ENCODE measurements around the gene ROM1. TPM values are rescaled to one million over a fixed set of nuclear protein-coding genes. Genes with fewer than 3 reads are reported as not detected.

ROM1 gene
- total RNA-seq, 1 experiment from 2014 or later = 2.7 TPM

GRCh38 chr11:62578541-62578940 lies 34.5 kb upstream of the ROM1 start:
- Histone ChIP-seq H4K20me1 (ENCODE audit: insufficient read depth) (no peaks in the 10 kb centered on the region), H3K4me2 (ENCODE audit: low read length) (no peak overlapping the region), H3K9me2 (ENCODE audit: insufficient read depth) (no peaks in the 10 kb centered on the region), H3K27me3 (ENCODE audit: insufficient read depth, low read length) (no peaks in the 10 kb centered on the region), H3K9ac (ENCODE audit: low read length) (no peak overlapping the region), H3K4me3 (replicated peaks in 1 of 2; ENCODE audit: low read depth in 1 of 2, low read length in 2 of 2) (no peak overlapping the region), H3K27ac (ENCODE audit: low read depth, low read length) (no peak overlapping the region), H3K4me1 (ENCODE audit: control insufficient read depth in 1 of 2, insufficient read depth in 2 of 2, low read length in 2 of 2) (peaks cover 4 to 9% of the 10 kb centered on the region in 2 experiments), H3K9me3 (ENCODE audit: control insufficient read depth in 1 of 2, insufficient read depth in 1 of 2, low read depth in 1 of 2, low read length in 2 of 2) (no peaks in the 10 kb centered on the region), H2AFZ (ENCODE audit: low read depth, low read length, poor library complexity, severe bottlenecking) (no peak overlapping the region), H3K79me2 (ENCODE audit: insufficient read depth, low read length) (peaks cover 8% of the 10 kb centered on the region), H3K36me3 (ENCODE audit: control insufficient read depth in 1 of 2, insufficient read depth in 2 of 2, low read length in 2 of 2) (peaks cover 23 to 33% of the 10 kb centered on the region in 2 experiments)
- ChIA-PET CTCF (no interaction called here), RAD21 (ENCODE audit: low non-redundant PET in 1 of 2, low total read pairs in 2 of 2, uncharacterized antibody in 2 of 2, unreplicated experiment in 2 of 2) (no interaction called here), POLR2A (interaction anchor here (0.9 kb wide), 1 partner anchor 13 kb away, joined by 3 read pairs; the partner anchor contains the start of gene TUT1)
- TF ChIP-seq ATF3 (IDR thresholded peaks at IDR 0.05) (no peak), EGR1 (IDR thresholded peaks at IDR 0.05; ENCODE audit: low read depth) (no peak), YY1 (IDR thresholded peaks at IDR 0.05; ENCODE audit: extremely low read depth, insufficient replicate concordance, low read depth, low read length) (no peak), MAX (IDR thresholded peaks at IDR 0.05) (no peak)
- intact Hi-C loops (cut with micrococcal nuclease) = no loop called here
- no peak for ATAC-seq
- no peak for DNase-seq (ENCODE audit: low read depth, low spot score)
- no TSS peak for BruUV-seq (replicated peaks)

GRCh38 chr11:62579252-62579651 lies 33.8 kb upstream of the ROM1 start:
- peaks cover 9% of the 10 kb centered on the region for H3K79me2 ChIP-seq (ENCODE audit: insufficient read depth, low read length)
- H3K9me3 ChIP-seq (ENCODE audit: control insufficient read depth in 1 of 2, insufficient read depth in 1 of 2, low read depth in 1 of 2, low read length in 2 of 2) = no peaks in the 10 kb centered on the region
- no peak for ATAC-seq
- no peak overlapping the region for H3K9ac ChIP-seq (ENCODE audit: low read length)
- H3K27ac ChIP-seq (ENCODE audit: low read depth, low read length) = no peak overlapping the region
- CTCF ChIA-PET = no interaction called here
- POLR2A ChIA-PET = interaction anchor here (0.9 kb wide), 1 partner anchor 12 kb away, joined by 3 read pairs; the partner anchor contains the start of gene TUT1
- RAD21 ChIA-PET (ENCODE audit: low non-redundant PET in 1 of 2, low total read pairs in 2 of 2, uncharacterized antibody in 2 of 2, unreplicated experiment in 2 of 2) = no interaction called here
- H3K4me3 ChIP-seq (replicated peaks in 1 of 2; ENCODE audit: low read depth in 1 of 2, low read length in 2 of 2) = no peak overlapping the region
- no peak overlapping the region for H3K4me2 ChIP-seq (ENCODE audit: low read length)
- H3K4me1 ChIP-seq (ENCODE audit: control insufficient read depth in 1 of 2, insufficient read depth in 2 of 2, low read length in 2 of 2) = peaks cover 4 to 6% of the 10 kb centered on the region in 2 experiments
- intact Hi-C loops (cut with micrococcal nuclease) = no loop called here
- peaks cover 26 to 35% of the 10 kb centered on the region in 2 experiments for H3K36me3 ChIP-seq (ENCODE audit: control insufficient read depth in 1 of 2, insufficient read depth in 2 of 2, low read length in 2 of 2)
- H2AFZ ChIP-seq (ENCODE audit: low read depth, low read length, poor library complexity, severe bottlenecking) = no peak overlapping the region
- no peaks in the 10 kb centered on the region for H3K27me3 ChIP-seq (ENCODE audit: insufficient read depth, low read length)
- no TSS peak for BruUV-seq (replicated peaks)
- no peaks in the 10 kb centered on the region for H3K9me2 ChIP-seq (ENCODE audit: insufficient read depth)
- H4K20me1 ChIP-seq (ENCODE audit: insufficient read depth) = no peaks in the 10 kb centered on the region
- no peak for DNase-seq (ENCODE audit: low read depth, low spot score)
- TF ChIP-seq ATF3 (IDR thresholded peaks at IDR 0.05) = no peak
- TF ChIP-seq CTCF (IDR thresholded peaks at IDR 0.05 in 2 of 3, conservative IDR thresholded peaks at IDR 0.05 in 1 of 3; ENCODE audit: borderline replicate concordance in 1 of 3, insufficient read depth in 1 of 3, low read depth in 2 of 3, low read length in 2 of 3) = no peak
- TF ChIP-seq YY1 (IDR thresholded peaks at IDR 0.05; ENCODE audit: extremely low read depth, insufficient replicate concordance, low read depth, low read length) = no peak
- TF ChIP-seq ZBTB33 (IDR thresholded peaks at IDR 0.05; ENCODE audit: extremely low read depth, insufficient replicate concordance, low read length) = no peak
- no peak for TF ChIP-seq ZNF274 (IDR thresholded peaks at IDR 0.05; ENCODE audit: low read depth, low read length)
- TF ChIP-seq EZH2phosphoT487 (IDR thresholded peaks at IDR 0.05; ENCODE audit: borderline replicate concordance) = no peak
- TF ChIP-seq SP1 (IDR thresholded peaks at IDR 0.05; ENCODE audit: low read depth) = no peak
- no peak for TF ChIP-seq MAX (IDR thresholded peaks at IDR 0.05)
- no peak for TF ChIP-seq EGR1 (IDR thresholded peaks at IDR 0.05; ENCODE audit: low read depth)
- no peak for TF ChIP-seq SRF (IDR thresholded peaks at IDR 0.05; ENCODE audit: low read depth)
- TF ChIP-seq JUND (IDR thresholded peaks at IDR 0.05) = no peak
- TF ChIP-seq CEBPB (IDR thresholded peaks at IDR 0.05; ENCODE audit: low read depth) = no peak
